ENCODE results near the gene MOSPD2. TPM values are rescaled to one million over a fixed set of nuclear protein-coding genes. Genes with fewer than 3 reads are reported as not detected.

The MOSPD2 gene
- total RNA-seq, 1 donor from 2014 or later, result 28.1 TPM

Other genes with a start within 250 kb of the MOSPD2 start
- gene FANCB, start 352 bp upstream of the MOSPD2 start, total RNA-seq, result 1.5 TPM in 2 replicates

Measured in glomerular endothelial cell (primary cell).